ENCODE results near the gene RPS15.

The RPS15 gene

GRCh38 chr19:1489463-1490310 lies 51.5 kb downstream of the RPS15 start:
- DNase-seq: no peak

Measured in NCI-H446 treated with DMSO at 0.1 percent for 48 hours (cell line).